GM12878 (cell line): ENCODE results near the gene SRA1. TPM values are rescaled to one million over a fixed set of nuclear protein-coding genes. Genes with fewer than 3 reads are reported as not detected.

ENCODE experiments used
- ATAC-seq: fragments of 200-7000 bp; cut with Tn5 transposase; 3 replicates; pipeline ENCODE4 v1.9.1; 2020; ENCODE audit warnings: mild to moderate bottlenecking, moderate library complexity
- BruUV-seq: library from RNA; stranded (reverse); fragments of 400-500 nt; replicated peaks from 2 replicates; lab custom pipeline; 2021; lab: Mats Ljungman, UMichigan
- CTCF ChIA-PET: fragments of 300-600 bp; sonication (Branson Sonifier 250); formaldehyde crosslinking; extraction: SDS; loops from one replicate; lab custom pipeline; 2021; ENCODE audit warnings: inconsistent platforms; lab: Yijun Ruan, JAX
- POLR2A ChIA-PET: fragments of 350-600 bp; formaldehyde crosslinking; extraction: SDS; loops from one replicate; lab custom pipeline; 2021; ENCODE audit warnings: inconsistent platforms; lab: Charles Lee
- RAD21 ChIA-PET: fragments of 300-600 bp; sonication (Branson Sonifier 250); formaldehyde crosslinking; loops from one replicate; lab custom pipeline; 2023; ENCODE audit warnings: antibody characterized with exemption; ENCODE audit not compliant: unreplicated experiment; lab: Charles Lee
- SMC1A ChIA-PET: fragments of 300-600 bp; sonication (Branson Sonifier 250); formaldehyde crosslinking; loops from one replicate; lab custom pipeline; 2023; ENCODE audit not compliant: unreplicated experiment, uncharacterized antibody; lab: Charles Lee
- DNase-seq: peaks from one replicate; pipeline ENCODE4 v3.0.0-alpha.2; 2011; ENCODE audit warnings: low read depth, low spot score
- FAIRE-seq: peaks from 3 replicates; lab custom pipeline; 2011; peaks lifted over from hg19 to GRCh38; lab: Jason Lieb, UNC
- H2AFZ ChIP-seq: 2 replicates; pipeline ENCODE4 v1.6.0; 2011; ENCODE audit warnings: low read depth, low read length, control low read depth; ENCODE audit not compliant: control insufficient read depth
- H3K27ac ChIP-seq: 2 replicates; pipeline ENCODE4 v1.5.1; 2011; ENCODE audit warnings: control low read depth; ENCODE audit not compliant: control insufficient read depth, insufficient read depth
- H3K27me3 ChIP-seq, 2 experiments: replicated peaks in 1 of 2; 2 replicates each; pipeline versions ENCODE4 v1.6.0 to v1.6.1; 2011; ENCODE audit warnings: low read length in 1 of 2; ENCODE audit not compliant: control insufficient read depth in 2 of 2, insufficient read depth in 2 of 2
- H3K36me3 ChIP-seq, 2 experiments: 2 replicates each; pipeline ENCODE4 v1.5.1; 2011; ENCODE audit warnings: low read length in 1 of 2; ENCODE audit not compliant: control insufficient read depth in 2 of 2, insufficient read depth in 2 of 2
- H3K4me1 ChIP-seq: 2 replicates; pipeline ENCODE4 v1.6.1; 2011; ENCODE audit warnings: mild to moderate bottlenecking, low read length, moderate library complexity, mixed read lengths; ENCODE audit not compliant: control insufficient read depth, insufficient read depth
- H3K4me2 ChIP-seq: 2 replicates; pipeline ENCODE4 v1.6.0; 2011; ENCODE audit warnings: control low read depth; ENCODE audit not compliant: control insufficient read depth, insufficient read depth
- H3K4me3 ChIP-seq: fragments of 200-600 bp; sonication (generic); 2 replicates; pipeline ENCODE4 v1.5.1; 2016
- H3K79me2 ChIP-seq: 2 replicates; pipeline ENCODE4 v1.6.0; 2011; ENCODE audit warnings: low read length; ENCODE audit not compliant: control insufficient read depth, insufficient read depth
- H3K9ac ChIP-seq: 2 replicates; pipeline ENCODE4 v1.8.0; 2011; ENCODE audit warnings: low read length, control low read depth, mixed read lengths; ENCODE audit not compliant: control insufficient read depth, insufficient read depth
- H3K9me3 ChIP-seq: replicated peaks from 3 replicates; pipeline ENCODE4 v1.5.1; 2011; ENCODE audit warnings: mild to moderate bottlenecking, low read length; ENCODE audit not compliant: control insufficient read depth, insufficient read depth
- H4K20me1 ChIP-seq: 2 replicates; pipeline ENCODE4 v1.6.0; 2011; ENCODE audit not compliant: control insufficient read depth, insufficient read depth
- ATF2 ChIP-seq: IDR thresholded peaks from 2 replicates; pipeline ENCODE4 v1.6.1; 2012; ENCODE audit warnings: low read length, inconsistent platforms
- BRCA1 ChIP-seq: IDR thresholded peaks from 2 replicates; pipeline ENCODE4 v1.6.1; 2011; ENCODE audit warnings: low read depth, low read length, improper control_type of control experiment
- CEBPZ ChIP-seq: fragments of 150-350 bp; IDR thresholded peaks from 2 replicates; pipeline ENCODE4 v1.6.1; 2016; ENCODE audit warnings: low read depth, low read length
- ETV6 ChIP-seq, 2 experiments: fragments of 450-650 bp in 1 of 2; IDR thresholded peaks in 1 of 2; conservative IDR thresholded peaks in 1 of 2; 2 replicates each; pipeline ENCODE4 v1.6.1; 2014; ENCODE audit warnings: antibody characterized with exemption in 1 of 2, borderline replicate concordance in 1 of 2, low read depth in 1 of 2, mild to moderate bottlenecking in 1 of 2, moderate library complexity in 1 of 2
- HDAC6 ChIP-seq: fragments of 200-600 bp; sonication (generic); IDR thresholded peaks from one replicate; pipeline ENCODE4 v1.8.0; 2017; ENCODE audit warnings: antibody characterized with exemption; ENCODE audit not compliant: unreplicated experiment
- JUND ChIP-seq: IDR thresholded peaks from 2 replicates; pipeline ENCODE4 v1.6.1; 2012; ENCODE audit warnings: low read depth, mild to moderate bottlenecking, low read length, improper control_type of control experiment, moderate library complexity
- NKRF ChIP-seq: fragments of 450-650 bp; conservative IDR thresholded peaks from 2 replicates; pipeline ENCODE4 v1.6.1; 2017; ENCODE audit warnings: mild to moderate bottlenecking, moderate library complexity
- NR2C2 ChIP-seq: IDR thresholded peaks from 2 replicates; pipeline ENCODE4 v1.6.1; 2011; ENCODE audit warnings: borderline replicate concordance, low read depth; ENCODE audit not compliant: control insufficient read depth, insufficient read length
- SPI1 ChIP-seq: IDR thresholded peaks from 2 replicates; pipeline ENCODE4 v1.6.1; 2011; ENCODE audit warnings: low read depth, mild to moderate bottlenecking, low read length, moderate library complexity, borderline replicate concordance; ENCODE audit not compliant: insufficient read depth
- TCF12 ChIP-seq: IDR thresholded peaks from 2 replicates; pipeline ENCODE4 v1.6.1; 2011; ENCODE audit warnings: low read depth, mild to moderate bottlenecking, low read length
- ZNF207 ChIP-seq: fragments of 450-650 bp; IDR thresholded peaks from 2 replicates; pipeline ENCODE4 v1.6.1; 2014; ENCODE audit warnings: antibody characterized with exemption, mild to moderate bottlenecking, borderline replicate concordance
- WGBS: methylation state at CpG from one replicate; pipeline ENCODE4 v1.1.6; 2016; ENCODE audit warnings: low lambda C conversion rate; ENCODE audit not compliant: insufficient replicate concordance, insufficient coverage; ENCODE audit errors: missing lambda C conversion rate; 5-methylcytosine and 5-hydroxymethylcytosine counted together
- in situ Hi-C: fragments of 300-500 bp; cut with MboI; formaldehyde crosslinking; loops from 9 replicates; pipeline ENCODE4 v1.14.3; 2018; ENCODE audit warnings: mixed read lengths
- intact Hi-C: fragments of 100-400 bp; cut with micrococcal nuclease; formaldehyde crosslinking; loops from one replicate; pipeline ENCODE4 v1.14.2; 2022; ENCODE audit not compliant: unreplicated experiment
- polyA plus RNA-seq, 11 experiments: library from polyadenylated mRNA; depleted of rRNA in 4 of 11; unstranded in 6 of 11; stranded (reverse) in 5 of 11; fragments of >200 nt; fragmentation: Nextera tagmentation in 4 of 11; fragmentation: Illumina TruSeq in 1 of 11; extraction: Ambion mirVana in 4 of 11; extraction: Trizol in 1 of 11; gene quantifications; 1 replicate in 1 of 11; 2 replicates in 10 of 11; pipeline versions ENCODE4 v1.2.1 to v1.2.3, GENCODE V29; 2011 to 2016; ENCODE audit warnings: inconsistent platforms in 2 of 11, missing spikeins in 2 of 11, low read depth in 1 of 11
- total RNA-seq, 4 experiments: library from RNA; depleted of rRNA in 3 of 4; stranded (reverse); fragments of >200 nt in 3 of 4; fragmentation: Illumina TruSeq in 1 of 4; extraction: Trizol in 1 of 4; gene quantifications; 2 replicates each; pipeline versions ENCODE4 v1.2.1 to v1.2.3, GENCODE V29; 2013 to 2021

Gene SRA1
- total and polyA plus RNA-seq, 10 of the 15 experiments (the other 5 are each of a cell fraction or from before 2014, with no cell fraction given) = 35.3 to 127 (median 56.1) TPM

- TF ChIP-seq ATF2 (no peak), ETV6 (conservative IDR thresholded peaks at IDR 0.05 in 1 of 2, IDR thresholded peaks at IDR 0.05 in 1 of 2; ENCODE audit: borderline replicate concordance in 1 of 2, low read depth in 1 of 2) (no peak)
Measured at GRCh38 chr5:140595538-140596300, 38.4 kb upstream of the SRA1 start (continued).

- CTCF ChIA-PET = no interaction called here
- BruUV-seq = no TSS peak
- TF ChIP-seq BRCA1 = no peak
- TF ChIP-seq NKRF = no peak
- TF ChIP-seq HDAC6 = no peak
- no peak for TF ChIP-seq TCF12
- TF ChIP-seq SPI1 = no peak
- no peak for TF ChIP-seq CEBPZ
- TF ChIP-seq ZNF207 = no peak
- no peak for TF ChIP-seq JUND
- TF ChIP-seq NR2C2 = no peak
Measured at GRCh38 chr5:140594169-140594568, 36.9 kb upstream of the SRA1 start.

More at GRCh38 chr5:140594169-140594568, 36.9 kb upstream of the SRA1 start:
- H3K27me3 ChIP-seq = no peaks in the 10 kb centered on the region
- H3K36me3 ChIP-seq = no peaks in the 10 kb centered on the region
- POLR2A ChIA-PET = no interaction called here
- H3K27ac ChIP-seq = no peak overlapping the region
- DNase-seq (no peak), ATAC-seq (no peak), FAIRE-seq (no peak)
- no peak overlapping the region for H3K9ac ChIP-seq
- in situ Hi-C loops (no loop called here), intact Hi-C loops (no loop called here)
- H4K20me1 ChIP-seq = no peaks in the 10 kb centered on the region
- H3K79me2 ChIP-seq = no peaks in the 10 kb centered on the region
- H3K4me2 ChIP-seq = no peak overlapping the region
- SMC1A ChIA-PET = no interaction called here
- no peaks in the 10 kb centered on the region for H3K4me1 ChIP-seq
- WGBS = 28% methylated on average over 6 of the region's 6 CpGs
- H2AFZ ChIP-seq = no peak overlapping the region
- RAD21 ChIA-PET = no interaction called here
- no peak overlapping the region for H3K4me3 ChIP-seq
- H3K9me3 ChIP-seq = no peaks in the 10 kb centered on the region
